PC-9 (cell line): Measurements from ENCODE around the gene CD1E.

Source experiments
- EZH2 ChIP-seq: fragments of 200-600 bp; sonication (generic); IDR thresholded peaks from 2 replicates; pipeline ENCODE4 v1.8.0; 2017; ENCODE audit warnings: antibody characterized with exemption, low read depth
- TF ChIP-seq, protein P1 (sequence below): fragments of 200-600 bp; sonication (generic); conservative IDR thresholded peaks from 2 replicates; pipeline ENCODE4 v1.6.1; 2017; ENCODE audit warnings: mixed run types, antibody characterized with exemption, mild to moderate bottlenecking, moderate library complexity

DNA sequence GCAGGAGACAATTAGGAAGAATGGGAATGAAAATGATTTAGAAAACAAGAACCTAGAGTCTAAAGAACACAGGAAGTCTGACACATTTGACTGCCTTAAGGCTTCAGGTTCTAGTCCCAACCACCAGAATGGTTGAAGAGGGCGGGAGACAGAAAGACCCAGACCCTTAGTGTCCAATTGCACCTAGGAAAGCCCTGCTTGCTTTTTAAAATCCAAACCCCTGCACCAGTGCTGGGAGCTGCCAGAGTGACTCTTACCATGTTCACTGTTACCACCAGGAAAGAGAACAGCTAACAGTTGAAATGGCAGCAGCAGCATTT is 22.6 kb upstream of the CD1E start:
- TF ChIP-seq, protein P1, sequence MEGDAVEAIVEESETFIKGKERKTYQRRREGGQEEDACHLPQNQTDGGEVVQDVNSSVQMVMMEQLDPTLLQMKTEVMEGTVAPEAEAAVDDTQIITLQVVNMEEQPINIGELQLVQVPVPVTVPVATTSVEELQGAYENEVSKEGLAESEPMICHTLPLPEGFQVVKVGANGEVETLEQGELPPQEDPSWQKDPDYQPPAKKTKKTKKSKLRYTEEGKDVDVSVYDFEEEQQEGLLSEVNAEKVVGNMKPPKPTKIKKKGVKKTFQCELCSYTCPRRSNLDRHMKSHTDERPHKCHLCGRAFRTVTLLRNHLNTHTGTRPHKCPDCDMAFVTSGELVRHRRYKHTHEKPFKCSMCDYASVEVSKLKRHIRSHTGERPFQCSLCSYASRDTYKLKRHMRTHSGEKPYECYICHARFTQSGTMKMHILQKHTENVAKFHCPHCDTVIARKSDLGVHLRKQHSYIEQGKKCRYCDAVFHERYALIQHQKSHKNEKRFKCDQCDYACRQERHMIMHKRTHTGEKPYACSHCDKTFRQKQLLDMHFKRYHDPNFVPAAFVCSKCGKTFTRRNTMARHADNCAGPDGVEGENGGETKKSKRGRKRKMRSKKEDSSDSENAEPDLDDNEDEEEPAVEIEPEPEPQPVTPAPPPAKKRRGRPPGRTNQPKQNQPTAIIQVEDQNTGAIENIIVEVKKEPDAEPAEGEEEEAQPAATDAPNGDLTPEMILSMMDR: no peak
- TF ChIP-seq EZH2: no peak
